Hematopoietic multipotent progenitor cell treated with erythropoietin and hydrocortisone succinate and interleukin-3 and kit ligand, for 17 days (in vitro differentiated cells): ENCODE data around the gene SULT1C4.
"Not testable (repeated sequence)": the region's sequence is repeated elsewhere in the genome, so short reads cannot be mapped to it uniquely, and the experiment has no call there.

Experiments
- DNase-seq: peaks from one replicate; pipeline ENCODE4 v3.0.0-alpha.2; 2015; ENCODE audit warnings: low spot score

Gene SULT1C4

GRCh38 chr2:108413711-108414095 is 35.9 kb downstream of the SULT1C4 start:
- DNase-seq = no peak

- no peak for DNase-seq
Measured at GRCh38 chr2:108414256-108414876, 36.6 kb downstream of the SULT1C4 start.

- DNase-seq = no peak
Measured at GRCh38 chr2:108414945-108415344, 37.2 kb downstream of the SULT1C4 start.

- DNase-seq = peak; percentile 62
Measured at GRCh38 chr2:108417254-108417653, 39.5 kb downstream of the SULT1C4 start.

GRCh38 chr2:108418416-108418815 is 40.7 kb downstream of the SULT1C4 start:
- DNase-seq = no peak

- no peak for DNase-seq
Measured at GRCh38 chr2:108423067-108423466, 45.3 kb downstream of the SULT1C4 start.

- no peak for DNase-seq
Measured at GRCh38 chr2:108423502-108424251, 45.9 kb downstream of the SULT1C4 start.

- no peak for DNase-seq
Measured at GRCh38 chr2:108428286-108429009, 50.7 kb downstream of the SULT1C4 start.

GRCh38 chr2:108435578-108435977 is 57.8 kb downstream of the SULT1C4 start:
- DNase-seq = not testable (repeated sequence)

- DNase-seq = no peak
Measured at GRCh38 chr2:108436976-108437375, 59.2 kb downstream of the SULT1C4 start.
